Osteocyte (in vitro differentiated cells): ENCODE measurements around the gene BICRAL. TPM values are rescaled to one million over a fixed set of nuclear protein-coding genes. Genes with fewer than 3 reads are reported as not detected.

ENCODE experiments used
- DNase-seq: peaks from one replicate; pipeline ENCODE4 v3.0.0; 2021; ENCODE audit warnings: mixed read lengths; ENCODE audit not compliant: unreplicated experiment; ENCODE audit errors: extremely low spot score
- H3K27ac Mint-ChIP-seq: one replicate; pipeline ENCODE4 v1.8.0; 2021; ENCODE audit warnings: mild to moderate bottlenecking, mixed read lengths; ENCODE audit not compliant: unreplicated experiment
- H3K27me3 Mint-ChIP-seq: one replicate; pipeline ENCODE4 v1.8.0; 2021; ENCODE audit warnings: mixed read lengths; ENCODE audit not compliant: unreplicated experiment
- H3K36me3 Mint-ChIP-seq: one replicate; pipeline ENCODE4 v1.8.0; 2021; ENCODE audit warnings: mixed read lengths; ENCODE audit not compliant: unreplicated experiment
- H3K4me1 Mint-ChIP-seq: one replicate; pipeline ENCODE4 v1.8.0; 2021; ENCODE audit warnings: mixed read lengths; ENCODE audit not compliant: unreplicated experiment
- H3K4me3 Mint-ChIP-seq: one replicate; pipeline ENCODE4 v1.8.0; 2021; ENCODE audit warnings: mild to moderate bottlenecking, moderate library complexity, mixed read lengths; ENCODE audit not compliant: unreplicated experiment
- H3K9me3 Mint-ChIP-seq: one replicate; pipeline ENCODE4 v1.8.0; 2021; ENCODE audit warnings: mixed read lengths; ENCODE audit not compliant: unreplicated experiment
- total RNA-seq: library from RNA; stranded (reverse); gene quantifications from 2 replicates; pipeline ENCODE4 v1.2.1, GENCODE V29; 2021
- TF ChIP-seq, protein P1 (sequence below): fragments of 200-600 bp; sonication (generic); IDR thresholded peaks from 2 replicates; pipeline ENCODE4 v1.5.0; 2021; ENCODE audit warnings: antibody characterized with exemption, mild to moderate bottlenecking, moderate library complexity

Gene BICRAL
- total RNA-seq, 1 donor from 2014 or later: 12.7 TPM

DNA sequence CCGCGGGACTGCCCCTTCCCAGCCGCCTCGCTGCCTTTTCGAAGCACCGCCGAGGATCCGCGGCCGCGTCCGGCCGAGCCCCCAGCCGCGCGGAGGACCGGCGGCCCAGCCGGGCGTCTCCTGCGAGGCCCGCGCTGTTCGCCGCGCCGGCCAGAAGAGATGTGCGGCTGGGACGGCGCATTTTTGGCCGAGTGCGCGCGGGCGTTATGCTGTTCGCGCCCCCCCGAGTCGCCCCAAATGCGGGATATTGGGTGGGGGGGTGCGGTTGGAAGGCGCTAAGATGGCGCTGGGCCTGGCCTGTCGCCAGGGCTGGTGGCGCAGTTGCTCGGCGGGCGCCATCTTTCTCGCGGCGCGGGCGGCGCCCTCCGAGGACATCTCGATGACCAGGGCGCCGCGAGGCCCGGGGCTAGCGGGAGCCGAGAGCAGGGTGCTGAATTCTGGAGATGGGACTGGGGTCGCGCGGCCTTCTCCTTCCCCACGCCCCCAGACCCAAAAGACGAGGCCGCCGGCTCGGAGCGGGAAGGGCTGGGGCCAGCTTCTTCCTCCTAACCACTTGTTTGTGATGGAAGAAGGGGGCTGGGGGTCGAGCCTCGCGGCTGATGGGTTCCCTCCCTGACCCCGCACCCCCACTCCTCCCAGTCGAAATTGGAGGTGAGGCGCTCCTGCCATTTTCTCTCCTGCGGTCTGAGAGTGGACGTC, 1.5 kb downstream of the BICRAL start:
- Mint-ChIP-seq H3K9me3 (no peaks in the 10 kb centered on the region), H3K27me3 (no peaks in the 10 kb centered on the region), H3K27ac (no peak overlapping the region), H3K36me3 (no peaks in the 10 kb centered on the region), H3K4me3 (peak overlapping the region; percentile 92), H3K4me1 (peaks cover 18% of the 10 kb centered on the region)
- TF ChIP-seq, protein P1, sequence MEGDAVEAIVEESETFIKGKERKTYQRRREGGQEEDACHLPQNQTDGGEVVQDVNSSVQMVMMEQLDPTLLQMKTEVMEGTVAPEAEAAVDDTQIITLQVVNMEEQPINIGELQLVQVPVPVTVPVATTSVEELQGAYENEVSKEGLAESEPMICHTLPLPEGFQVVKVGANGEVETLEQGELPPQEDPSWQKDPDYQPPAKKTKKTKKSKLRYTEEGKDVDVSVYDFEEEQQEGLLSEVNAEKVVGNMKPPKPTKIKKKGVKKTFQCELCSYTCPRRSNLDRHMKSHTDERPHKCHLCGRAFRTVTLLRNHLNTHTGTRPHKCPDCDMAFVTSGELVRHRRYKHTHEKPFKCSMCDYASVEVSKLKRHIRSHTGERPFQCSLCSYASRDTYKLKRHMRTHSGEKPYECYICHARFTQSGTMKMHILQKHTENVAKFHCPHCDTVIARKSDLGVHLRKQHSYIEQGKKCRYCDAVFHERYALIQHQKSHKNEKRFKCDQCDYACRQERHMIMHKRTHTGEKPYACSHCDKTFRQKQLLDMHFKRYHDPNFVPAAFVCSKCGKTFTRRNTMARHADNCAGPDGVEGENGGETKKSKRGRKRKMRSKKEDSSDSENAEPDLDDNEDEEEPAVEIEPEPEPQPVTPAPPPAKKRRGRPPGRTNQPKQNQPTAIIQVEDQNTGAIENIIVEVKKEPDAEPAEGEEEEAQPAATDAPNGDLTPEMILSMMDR: peak; percentile 11
- DNase-seq: peak; percentile 91

DNA sequence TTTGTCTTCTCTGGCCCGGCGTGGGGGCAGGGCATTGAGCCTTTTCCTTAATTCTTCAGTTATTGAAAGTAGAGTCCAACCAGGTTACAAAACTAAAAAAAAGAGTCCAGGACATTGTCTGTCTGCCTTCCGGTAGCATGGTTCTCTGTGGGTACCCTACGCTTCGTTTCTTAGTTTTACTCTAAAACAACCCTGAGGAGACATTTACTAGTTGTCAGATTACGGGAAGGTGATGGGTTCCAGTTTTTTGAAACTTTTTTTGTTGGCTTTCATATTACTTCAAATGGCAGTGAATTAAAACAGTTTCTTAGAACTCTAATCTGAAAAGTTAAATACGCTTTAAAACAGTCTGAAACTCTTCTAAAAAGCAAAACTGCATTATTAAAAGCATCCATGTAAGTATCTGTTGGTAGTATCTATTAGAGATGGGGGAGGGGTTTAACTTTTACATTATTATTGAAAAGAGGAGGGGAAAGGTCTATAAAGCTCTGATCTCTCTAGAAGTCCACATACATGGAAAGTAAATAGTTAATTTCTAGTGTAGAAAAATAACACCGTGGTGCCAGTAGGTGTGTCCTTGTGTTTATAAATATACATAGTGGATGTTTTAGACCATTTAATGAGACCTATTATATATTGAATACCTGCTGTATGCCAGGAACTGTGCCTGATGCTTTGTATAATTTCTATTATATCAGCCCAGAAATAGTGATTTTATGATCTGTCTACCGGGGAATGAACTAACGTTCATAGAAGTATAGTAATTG, 2.2 kb downstream of the BICRAL start:
- peak overlapping the region; percentile 92 for H3K4me3 Mint-ChIP-seq
- H3K9me3 Mint-ChIP-seq: no peaks in the 10 kb centered on the region
- TF ChIP-seq, protein P1: no peak
- H3K27ac Mint-ChIP-seq: no peak overlapping the region
- H3K27me3 Mint-ChIP-seq: no peaks in the 10 kb centered on the region
- peaks cover 2% of the 10 kb centered on the region for H3K36me3 Mint-ChIP-seq
- peaks cover 22% of the 10 kb centered on the region for H3K4me1 Mint-ChIP-seq
- no peak for DNase-seq

- Mint-ChIP-seq H3K4me1 (peaks cover 28% of the 10 kb centered on the region), H3K9me3 (no peaks in the 10 kb centered on the region), H3K4me3 (peak overlapping the region; percentile 92), H3K27ac (no peak overlapping the region), H3K27me3 (no peaks in the 10 kb centered on the region), H3K36me3 (peaks cover 2% of the 10 kb centered on the region)
- TF ChIP-seq, protein P1: no peak
- no peak for DNase-seq
Observed at GRCh38 chr6:42784717-42785498, 3.1 kb downstream of the BICRAL start.

DNA sequence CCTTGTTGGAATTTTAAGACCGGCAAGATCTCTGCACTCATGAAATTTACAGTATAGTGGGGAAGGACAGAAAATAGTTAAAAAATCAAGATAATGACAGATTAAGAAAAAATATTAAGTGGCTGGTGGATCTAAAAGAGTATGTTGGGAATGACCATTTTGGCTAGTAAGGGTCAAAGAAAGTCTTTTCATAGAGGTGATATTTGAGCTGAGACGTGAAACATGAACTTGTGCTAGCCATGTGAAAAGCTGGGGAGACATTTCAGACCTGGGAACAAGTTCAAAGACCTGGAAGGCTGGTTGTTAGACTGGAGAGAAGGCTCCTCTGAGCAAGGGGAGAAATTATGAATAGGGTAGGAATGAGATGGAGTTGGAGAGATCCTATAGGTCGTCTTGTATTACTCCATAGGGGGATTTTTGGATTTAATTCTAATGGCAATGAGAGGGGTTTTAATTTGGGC, 4.7 kb downstream of the BICRAL start:
- Mint-ChIP-seq H3K27ac (no peak overlapping the region), H3K4me1 (peaks cover 24% of the 10 kb centered on the region), H3K4me3 (no peak overlapping the region), H3K36me3 (peaks cover 2% of the 10 kb centered on the region), H3K9me3 (no peaks in the 10 kb centered on the region), H3K27me3 (no peaks in the 10 kb centered on the region)
- no peak for DNase-seq
- TF ChIP-seq, protein P1: no peak
